Kidney (tissue), 14 donors: ENCODE measurements around the gene SIGLEC12. TPM values are rescaled to one million over a fixed set of nuclear protein-coding genes. Genes with fewer than 3 reads are reported as not detected.

Experiments used
- DNase-seq, 5 donors: peaks; one replicate each; pipeline ENCODE4 v3.0.0-alpha.2; 2013 to 2020
- FAIRE-seq: peaks from 2 replicates; lab custom pipeline; 2012; peaks lifted over from hg19 to GRCh38; lab: Jason Lieb, UNC
- H3K27ac ChIP-seq, 2 donors: one replicate each; pipeline ENCODE4 v1.7.0; 2013; ENCODE audit warnings: low read depth in 2 of 2, low read length in 2 of 2, inconsistent platforms in 1 of 2
- H3K27me3 ChIP-seq: one replicate; pipeline ENCODE4 v1.7.1; 2013; ENCODE audit warnings: low read length, inconsistent platforms; ENCODE audit not compliant: control insufficient read depth, insufficient read depth
- H3K36me3 ChIP-seq, 3 donors: one replicate each; pipeline versions ENCODE4 v1.7.0 to v1.7.1; 2013; ENCODE audit warnings: low read length in 3 of 3, control low read depth in 1 of 3, inconsistent platforms in 1 of 3; ENCODE audit not compliant: insufficient read depth in 3 of 3, control insufficient read depth in 2 of 3
- H3K4me1 ChIP-seq, 3 donors: one replicate each; pipeline versions ENCODE4 v1.7.0 to v1.7.1; 2013; ENCODE audit warnings: low read length in 3 of 3, inconsistent platforms in 1 of 3, low read depth in 1 of 3; ENCODE audit not compliant: control insufficient read depth in 2 of 3, insufficient read depth in 2 of 3
- H3K4me3 ChIP-seq, 3 donors: one replicate each; pipeline versions ENCODE4 v1.7.0 to v1.8.1; 2013; ENCODE audit warnings: low read length in 3 of 3, control low read depth in 1 of 3, inconsistent platforms in 1 of 3
- H3K9ac ChIP-seq, 3 donors: one replicate each; pipeline versions ENCODE4 v1.7.0 to v1.7.1; 2013; ENCODE audit warnings: low read length in 3 of 3, control low read depth in 1 of 3, inconsistent platforms in 1 of 3
- H3K9me3 ChIP-seq, 3 donors: one replicate each; pipeline versions ENCODE4 v1.7.0 to v1.7.1; 2013; ENCODE audit warnings: low read length in 3 of 3, control low read depth in 1 of 3, inconsistent platforms in 1 of 3; ENCODE audit not compliant: control insufficient read depth in 2 of 3, insufficient read depth in 1 of 3
- CTCF ChIP-seq: IDR thresholded peaks from 3 replicates; pipeline ENCODE4 v1.5.1; 2012; ENCODE audit warnings: mild to moderate bottlenecking, moderate library complexity, borderline replicate concordance; ENCODE audit not compliant: insufficient read depth; ENCODE audit errors: extremely low read depth
- intact Hi-C: fragments of 100-400 bp; cut with DNase I; formaldehyde crosslinking; loops from one replicate; pipeline ENCODE4 v1.11.1; 2022
- polyA plus RNA-seq: library from polyadenylated mRNA; stranded (reverse); fragments of 350-450 nt; fragmentation: Illumina TruSeq; extraction: RNeasy Lipid Tissue Mini Kit (QIAGEN cat#74804); gene quantifications from one replicate; pipeline ENCODE4 v1.2.3, GENCODE V29; 2014; ENCODE audit warnings: low read depth, low replicate concordance; ENCODE audit not compliant: insufficient read depth
- total RNA-seq: library from RNA; stranded (reverse); fragmentation: NEBNext Ultra II Directional; extraction: Animal tissue kit (Norgen Biotek cat#: 25700); gene quantifications from one replicate; pipeline ENCODE4 v1.2.1, GENCODE V29; 2021
- donor health status: control.
- donor health status: control.
- donor health status: control.
- donor health status: control.
- donor health status: control.
- donor health status: DM: yes; HTN: yes; CAD: no.
- donor health status: Normal renal cell carcinoma (clear cell type).

SIGLEC12 gene
- total and polyA plus RNA-seq, 2 donors from 2014 or later: 0.66 TPM; not detected in 1

GRCh38 chr19:51479531-51480331, 21.9 kb downstream of the SIGLEC12 start:
- FAIRE-seq: no peak
- H3K27me3 ChIP-seq: no peaks in the 10 kb centered on the region
- no peak overlapping the region for H3K9ac ChIP-seq
- H3K4me3 ChIP-seq: no peak overlapping the region
- H3K4me1 ChIP-seq: no peaks in the 10 kb centered on the region
- no peak for DNase-seq
- intact Hi-C loops: loop anchor here (10.0 kb wide), 1 partner anchor 165 kb away; the partner anchor contains the start of gene SIGLEC14
- H3K27ac ChIP-seq: no peak overlapping the region
- no peaks in the 10 kb centered on the region for H3K36me3 ChIP-seq
- no peak for TF ChIP-seq CTCF
- peaks cover 0 to 3% (median 0%) of the 10 kb centered on the region in 3 donors for H3K9me3 ChIP-seq

GRCh38 chr19:51478381-51479234, 23.0 kb downstream of the SIGLEC12 start, which contains the start of gene CEACAM18:
Gene CEACAM18 (plus strand): TSS chr19:51478539.
- intact Hi-C loops: loop anchor here (10.0 kb wide), 1 partner anchor 166 kb away; the partner anchor contains the start of gene SIGLEC14

GRCh38 chr19:51477344-51477743, 24.3 kb downstream of the SIGLEC12 start:
- H3K27me3 ChIP-seq: no peaks in the 10 kb centered on the region
- no peak overlapping the region for H3K27ac ChIP-seq
- no peaks in the 10 kb centered on the region for H3K36me3 ChIP-seq
- no peak for TF ChIP-seq CTCF
- H3K4me1 ChIP-seq: no peaks in the 10 kb centered on the region
- no peak overlapping the region for H3K4me3 ChIP-seq
- H3K9me3 ChIP-seq: peaks cover 0 to 3% (median 0%) of the 10 kb centered on the region in 3 donors
- intact Hi-C loops: loop anchor here (10.0 kb wide), 1 partner anchor 167 kb away; the partner anchor contains the start of gene SIGLEC14
- H3K9ac ChIP-seq: no peak overlapping the region
- no peak for DNase-seq
- no peak for FAIRE-seq

More at GRCh38 chr19:51478381-51479234, 23.0 kb downstream of the SIGLEC12 start, which contains the start of gene CEACAM18:
- no peak for DNase-seq
- Histone ChIP-seq H3K27me3 (no peaks in the 10 kb centered on the region), H3K4me1 (no peaks in the 10 kb centered on the region), H3K27ac (no peak within 1 kb of the TSS), H3K36me3 (no peaks in the 10 kb centered on the region), H3K4me3 (no peak within 1 kb of the TSS), H3K9ac (no peak within 1 kb of the TSS), H3K9me3 (peaks cover 0 to 3% (median 0%) of the 10 kb centered on the region in 3 donors)
- TF ChIP-seq CTCF: no peak
- FAIRE-seq: no peak
